SK-N-MC (cell line): ENCODE data around the gene IST1.

Experiments
- EZH2 ChIP-seq: fragments of 200-600 bp; sonication (generic); IDR thresholded peaks from one replicate; pipeline ENCODE4 v1.6.1; 2017; ENCODE audit warnings: antibody characterized with exemption
- FOXP2 ChIP-seq: optimal IDR thresholded peaks from 2 replicates; pipeline ENCODE3; 2011; ENCODE audit warnings: mild to moderate bottlenecking, moderate library complexity; ENCODE audit not compliant: insufficient read depth; ENCODE audit errors: extremely low read length, control extremely low read depth
- POLR2AphosphoS5 ChIP-seq: IDR thresholded peaks from 2 replicates; pipeline ENCODE4 v1.6.1; 2012; ENCODE audit warnings: mild to moderate bottlenecking, low read depth, low read length, borderline replicate concordance

GRCh38 chr16:71952825-71953224, 57.5 kb downstream of the IST1 start:
- no peak for TF ChIP-seq EZH2
- TF ChIP-seq POLR2AphosphoS5, result no peak
- no peak for TF ChIP-seq FOXP2
